Ammon's horn (tissue), 1 donor: ENCODE data around the gene MPC1.
"Not testable (repeated sequence)": the region's sequence is repeated elsewhere in the genome, so short reads cannot be mapped to it uniquely, and the experiment has no call there.

ENCODE experiments used
- DNase-seq: peaks from one replicate; pipeline ENCODE4 v3.0.0-alpha.2; 2016; ENCODE audit warnings: low spot score

Gene MPC1

GRCh38 chr6:166381381-166381732 lies 1.4 kb downstream of the MPC1 start:
- DNase-seq: no peak

GRCh38 chr6:166379800-166380199 lies 2.9 kb downstream of the MPC1 start:
- no peak for DNase-seq

GRCh38 chr6:166379103-166379586 lies 3.6 kb downstream of the MPC1 start:
- no peak for DNase-seq

- DNase-seq: no peak
These were observed 5.0 kb downstream of the MPC1 start for GRCh38 chr6:166377721-166378120.

GRCh38 chr6:166375013-166375412 lies 7.7 kb downstream of the MPC1 start:
- no peak for DNase-seq

- no peak for DNase-seq
These were observed 12.3 kb downstream of the MPC1 start for GRCh38 chr6:166370489-166370888.

GRCh38 chr6:166369782-166370181 lies 13.0 kb downstream of the MPC1 start:
- DNase-seq: no peak

GRCh38 chr6:166366921-166367320 lies 15.8 kb downstream of the MPC1 start:
- DNase-seq: no peak

- no peak for DNase-seq
These were observed 16.9 kb downstream of the MPC1 start for GRCh38 chr6:166365806-166366205.

- peak; percentile 53 for DNase-seq
These were observed 17.5 kb downstream of the MPC1 start for GRCh38 chr6:166365221-166365620.

- DNase-seq: peak; percentile 14
These were observed 18.3 kb downstream of the MPC1 start for GRCh38 chr6:166364456-166364855.

GRCh38 chr6:166362427-166362826 lies 20.3 kb downstream of the MPC1 start:
- not testable (repeated sequence) for DNase-seq

GRCh38 chr6:166361077-166361429 lies 21.7 kb downstream of the MPC1 start:
- no peak for DNase-seq

- DNase-seq: no peak
These were observed 22.3 kb downstream of the MPC1 start for GRCh38 chr6:166360243-166361076.

- no peak for DNase-seq
These were observed 27.2 kb downstream of the MPC1 start for GRCh38 chr6:166355552-166355951.

GRCh38 chr6:166354965-166355364 lies 27.8 kb downstream of the MPC1 start:
- no peak for DNase-seq

GRCh38 chr6:166354143-166354542 lies 28.6 kb downstream of the MPC1 start:
- DNase-seq: no peak

- no peak for DNase-seq
These were observed 29.2 kb downstream of the MPC1 start for GRCh38 chr6:166353507-166353906.

- DNase-seq: no peak
These were observed 29.8 kb downstream of the MPC1 start for GRCh38 chr6:166352923-166353322.

- peak; percentile 68 for DNase-seq
These were observed 30.9 kb downstream of the MPC1 start for GRCh38 chr6:166351715-166352285.

GRCh38 chr6:166348305-166348949 lies 34.3 kb downstream of the MPC1 start:
- no peak for DNase-seq

GRCh38 chr6:166346965-166347364 lies 35.8 kb downstream of the MPC1 start:
- DNase-seq: no peak

- no peak for DNase-seq
These were observed 36.3 kb downstream of the MPC1 start for GRCh38 chr6:166346449-166346848.
